Trophoblast cell (in vitro differentiated cells and primary cell): ENCODE measurements around the gene FURIN.

Experiments used
- DNase-seq, 2 donors: peaks; one replicate each; pipeline ENCODE4 v3.0.0-alpha.2; 2016
- H2AFZ ChIP-seq: 2 replicates; pipeline ENCODE4 v1.6.1; 2013; ENCODE audit warnings: low read length, moderate library complexity, mild to moderate bottlenecking; ENCODE audit not compliant: insufficient read depth, poor library complexity
- H2AK5ac ChIP-seq: 2 replicates; pipeline ENCODE4 v1.6.1; 2013; ENCODE audit warnings: mild to moderate bottlenecking, low read length
- H2BK120ac ChIP-seq: 2 replicates; pipeline ENCODE4 v1.6.1; 2013; ENCODE audit warnings: low read length, mild to moderate bottlenecking, moderate library complexity; ENCODE audit not compliant: insufficient read depth, poor library complexity
- H2BK12ac ChIP-seq: 2 replicates; pipeline ENCODE4 v1.6.1; 2013; ENCODE audit warnings: mild to moderate bottlenecking, low read length, moderate library complexity
- H2BK5ac ChIP-seq: 2 replicates; pipeline ENCODE4 v1.6.1; 2013; ENCODE audit warnings: low read length, low read depth, moderate library complexity, mild to moderate bottlenecking; ENCODE audit not compliant: poor library complexity
- H3K14ac ChIP-seq: 2 replicates; pipeline ENCODE4 v1.6.1; 2013; ENCODE audit warnings: mild to moderate bottlenecking, low read length
- H3K18ac ChIP-seq: 2 replicates; pipeline ENCODE4 v1.6.1; 2013; ENCODE audit warnings: mild to moderate bottlenecking, low read length
- H3K23ac ChIP-seq: 2 replicates; pipeline ENCODE4 v1.6.1; 2013; ENCODE audit warnings: low read length
- H3K27ac ChIP-seq: 2 replicates; pipeline ENCODE4 v1.5.1; 2013; ENCODE audit warnings: low read depth, mild to moderate bottlenecking, inconsistent platforms, low read length, moderate library complexity
- H3K27me3 ChIP-seq: 2 replicates; pipeline ENCODE4 v1.6.1; 2013; ENCODE audit warnings: inconsistent platforms, mild to moderate bottlenecking, low read length, moderate library complexity; ENCODE audit not compliant: insufficient read depth
- H3K36me3 ChIP-seq, 2 experiments: 1 replicate in 1 of 2; 2 replicates in 1 of 2; pipeline ENCODE4 v1.6.1; 2013; ENCODE audit warnings: low read length in 2 of 2, mild to moderate bottlenecking in 2 of 2, moderate library complexity in 1 of 2; ENCODE audit not compliant: insufficient read depth in 2 of 2, control insufficient read depth in 1 of 2
- H3K4ac ChIP-seq: 2 replicates; pipeline ENCODE4 v1.6.1; 2013; ENCODE audit warnings: low read depth, mild to moderate bottlenecking, low read length, moderate library complexity
- H3K4me1 ChIP-seq, 2 experiments: 1 replicate in 1 of 2; 2 replicates in 1 of 2; pipeline ENCODE4 v1.6.1; 2013; ENCODE audit warnings: low read length in 2 of 2, mild to moderate bottlenecking in 2 of 2, moderate library complexity in 1 of 2; ENCODE audit not compliant: insufficient read depth in 2 of 2, control insufficient read depth in 1 of 2
- H3K4me2 ChIP-seq: 2 replicates; pipeline ENCODE4 v1.6.1; 2013; ENCODE audit warnings: inconsistent platforms, mild to moderate bottlenecking, low read length, moderate library complexity
- H3K4me3 ChIP-seq: 2 replicates; pipeline ENCODE4 v1.5.1; 2013; ENCODE audit warnings: mild to moderate bottlenecking, low read depth, low read length, inconsistent platforms
- H3K79me1 ChIP-seq: one replicate; pipeline ENCODE4 v1.6.1; 2013; ENCODE audit warnings: low read length
- H3K79me2 ChIP-seq: 2 replicates; pipeline ENCODE4 v1.6.1; 2013; ENCODE audit warnings: low read length, mild to moderate bottlenecking; ENCODE audit not compliant: control insufficient read depth, insufficient read depth, poor library complexity
- H3K9ac ChIP-seq: 2 replicates; pipeline ENCODE4 v1.6.1; 2013; ENCODE audit warnings: mild to moderate bottlenecking, low read length
- H3K9me3 ChIP-seq: 2 replicates; pipeline ENCODE4 v1.6.1; 2013; ENCODE audit warnings: low read depth, mild to moderate bottlenecking, control low read depth, inconsistent platforms, low read length; ENCODE audit not compliant: insufficient read depth
- H4K12ac ChIP-seq: 2 replicates; pipeline ENCODE4 v1.6.1; 2013; ENCODE audit warnings: low read depth, mild to moderate bottlenecking, low read length, moderate library complexity
- H4K8ac ChIP-seq: 2 replicates; pipeline ENCODE4 v1.6.1; 2013; ENCODE audit warnings: low read depth, mild to moderate bottlenecking, low read length, moderate library complexity
- H4K91ac ChIP-seq: one replicate; pipeline ENCODE4 v1.6.1; 2013; ENCODE audit warnings: low read depth, mild to moderate bottlenecking, low read length, moderate library complexity
- WGBS: extraction: QIAGEN DNeasy Blood & Tissue Kit; methylation state at CpG from one replicate; pipeline ENCODE4 v1.1.7; 2013; ENCODE audit warnings: missing lambda C conversion rate; ENCODE audit not compliant: insufficient read length, insufficient coverage; ENCODE audit errors: extremely low coverage; 5-methylcytosine and 5-hydroxymethylcytosine counted together

FURIN gene

DNA sequence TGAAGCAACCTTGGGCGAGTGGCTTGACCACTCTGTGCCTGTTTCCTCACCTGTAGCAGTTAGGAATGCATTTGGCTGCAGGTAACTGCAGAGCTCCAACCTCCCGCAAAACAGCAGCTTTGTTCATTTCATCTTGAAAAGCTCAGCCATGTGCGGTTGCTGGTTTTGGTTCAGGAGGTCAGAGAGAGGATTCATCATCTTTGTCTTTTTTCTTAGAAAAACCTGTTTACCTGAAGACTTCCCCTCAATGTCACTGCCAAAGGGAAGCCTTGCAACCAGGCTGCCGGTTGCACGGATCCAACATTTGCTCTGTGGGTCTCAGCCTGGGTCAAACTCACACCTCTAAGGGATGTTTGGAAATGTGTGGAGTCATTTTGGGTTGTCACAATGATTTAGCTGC, 16.4 kb upstream of the FURIN start:
- WGBS = no CpG with 5 or more reads among the region's 5 CpGs

DNA sequence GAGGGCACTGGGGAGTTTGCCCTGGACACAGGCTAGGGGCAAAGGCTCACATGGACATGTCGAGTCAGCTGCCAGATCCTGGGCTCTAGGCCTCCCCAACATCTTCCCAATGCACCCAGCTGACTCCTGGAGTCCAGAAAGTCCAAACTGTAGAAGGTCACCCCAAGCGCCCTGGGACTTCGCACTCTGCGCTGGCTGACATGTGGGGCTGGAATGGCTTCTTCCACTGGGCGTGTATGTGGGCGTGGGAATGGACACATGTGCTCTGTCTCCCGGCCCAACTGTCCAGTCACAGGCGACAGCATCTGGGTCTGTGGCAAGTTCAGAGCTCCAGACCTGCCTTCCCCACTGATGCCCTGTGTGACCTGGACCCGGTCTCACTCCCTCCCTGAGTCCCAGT, 13.2 kb upstream of the FURIN start:
- Histone ChIP-seq H3K23ac (no peak overlapping the region), H3K4ac (no peak overlapping the region), H3K18ac (no peak overlapping the region), H3K36me3 (no peaks in the 10 kb centered on the region), H4K12ac (no peak overlapping the region), H3K79me1 (peaks cover 3% of the 10 kb centered on the region), H3K14ac (no peak overlapping the region), H3K4me2 (no peak overlapping the region), H3K27ac (no peak overlapping the region), H2AK5ac (peak overlapping the region; percentile 39), H3K4me3 (no peak overlapping the region), H3K9ac (no peak overlapping the region), H3K79me2 (no peaks in the 10 kb centered on the region), H3K9me3 (no peaks in the 10 kb centered on the region), H2BK12ac (no peak overlapping the region), H2BK5ac (no peak overlapping the region), H2AFZ (no peak overlapping the region), H2BK120ac (no peak overlapping the region), H3K27me3 (no peaks in the 10 kb centered on the region), H4K8ac (no peak overlapping the region), H4K91ac (no peak overlapping the region), H3K4me1 (peaks cover 16 to 18% of the 10 kb centered on the region in 2 experiments)
- no CpG with 5 or more reads among the region's 9 CpGs for WGBS
- no peak for DNase-seq

More for the DNA sequence above, 16.4 kb upstream of the FURIN start:
- no peaks in the 10 kb centered on the region for H3K27me3 ChIP-seq
- no peak overlapping the region for H3K23ac ChIP-seq
- no peak overlapping the region for H3K18ac ChIP-seq
- no peaks in the 10 kb centered on the region for H3K79me2 ChIP-seq
- H2BK5ac ChIP-seq = no peak overlapping the region
- H3K4me2 ChIP-seq = no peak overlapping the region
- H3K4me3 ChIP-seq = no peak overlapping the region
- no peak overlapping the region for H4K8ac ChIP-seq
- no peak overlapping the region for H2BK120ac ChIP-seq
- no peak overlapping the region for H3K27ac ChIP-seq
- no peak overlapping the region for H2AFZ ChIP-seq
- H3K14ac ChIP-seq = no peak overlapping the region
- H3K4me1 ChIP-seq = peaks cover 6% of the 10 kb centered on the region in 2 experiments
- H3K36me3 ChIP-seq = no peaks in the 10 kb centered on the region
- no peak overlapping the region for H2AK5ac ChIP-seq
- no peak overlapping the region for H2BK12ac ChIP-seq
- H3K9ac ChIP-seq = no peak overlapping the region
- no peaks in the 10 kb centered on the region for H3K79me1 ChIP-seq
- H4K91ac ChIP-seq = no peak overlapping the region
- H3K9me3 ChIP-seq = no peaks in the 10 kb centered on the region
- no peak overlapping the region for H3K4ac ChIP-seq
- H4K12ac ChIP-seq = no peak overlapping the region
- no peak for DNase-seq

DNA sequence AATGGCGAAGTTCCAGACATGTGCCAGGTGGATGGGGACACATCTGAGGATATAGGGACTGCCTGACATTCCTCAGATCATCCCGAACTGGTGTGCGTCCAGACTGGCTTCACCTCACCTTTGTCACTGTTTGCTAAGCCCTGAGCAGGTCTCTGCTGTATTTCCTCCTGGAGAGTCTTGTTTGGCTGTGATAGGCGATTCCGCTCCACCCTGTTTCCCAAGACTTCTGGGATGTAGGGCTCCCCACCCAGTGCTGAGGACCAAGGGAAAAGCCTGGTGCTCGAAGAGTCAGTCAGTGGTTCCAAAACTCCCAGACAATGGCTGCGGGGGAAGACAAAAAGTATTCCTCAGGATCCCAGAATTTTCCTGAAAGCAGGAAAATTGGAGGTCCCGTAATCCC, 11.1 kb upstream of the FURIN start:
- H2BK120ac ChIP-seq = no peak overlapping the region
- no peak overlapping the region for H3K27ac ChIP-seq
- H3K18ac ChIP-seq = no peak overlapping the region
- no peak overlapping the region for H2AFZ ChIP-seq
- H3K23ac ChIP-seq = no peak overlapping the region
- H3K79me2 ChIP-seq = no peaks in the 10 kb centered on the region
- no peaks in the 10 kb centered on the region for H3K36me3 ChIP-seq
- H3K4me3 ChIP-seq = no peak overlapping the region
- no peak overlapping the region for H3K9ac ChIP-seq
- H4K12ac ChIP-seq = no peak overlapping the region
- peak overlapping the region; percentile 28 for H2AK5ac ChIP-seq
- no peak overlapping the region for H3K14ac ChIP-seq
- H2BK12ac ChIP-seq = no peak overlapping the region
- H4K91ac ChIP-seq = peak overlapping the region; percentile 31
- no peak for DNase-seq
- no peak overlapping the region for H3K4me2 ChIP-seq
- H3K27me3 ChIP-seq = no peaks in the 10 kb centered on the region
- no CpG with 5 or more reads among the region's 8 CpGs for WGBS
- H3K9me3 ChIP-seq = no peaks in the 10 kb centered on the region
- peaks cover 8% of the 10 kb centered on the region for H3K79me1 ChIP-seq
- no peak overlapping the region for H3K4ac ChIP-seq
- H3K4me1 ChIP-seq = peaks cover 19 to 21% of the 10 kb centered on the region in 2 experiments
- H2BK5ac ChIP-seq = no peak overlapping the region
- no peak overlapping the region for H4K8ac ChIP-seq

DNA sequence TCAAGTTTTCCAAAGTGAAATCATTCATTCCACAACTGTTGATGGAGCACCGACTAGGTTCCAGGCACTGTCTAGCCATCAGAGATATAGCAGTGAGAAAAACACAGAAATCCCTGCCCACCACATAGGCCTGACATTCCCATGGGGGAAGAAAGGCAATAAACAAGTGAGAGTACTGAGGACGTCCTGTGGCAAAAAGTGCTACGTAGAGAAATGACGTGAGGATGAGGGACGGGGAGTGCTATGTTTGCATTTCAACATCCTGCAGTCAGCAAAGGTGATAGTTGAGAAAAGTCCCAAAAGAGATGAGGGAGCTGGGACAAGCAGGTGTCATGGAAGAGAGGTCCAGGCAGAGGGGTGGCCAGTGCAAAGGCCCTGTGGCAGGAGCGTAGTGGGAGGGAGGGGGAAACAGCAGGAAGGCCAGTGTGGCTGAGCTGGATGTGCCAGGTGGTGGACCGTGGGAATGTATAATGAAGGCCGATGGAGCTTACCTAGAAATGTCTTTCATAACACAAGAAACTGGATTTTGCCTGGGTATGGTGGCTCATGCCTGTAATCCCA, 10.4 kb upstream of the FURIN start:
- Histone ChIP-seq H4K91ac (no peak overlapping the region), H4K12ac (no peak overlapping the region), H3K9ac (no peak overlapping the region), H3K18ac (no peak overlapping the region), H3K79me2 (no peaks in the 10 kb centered on the region), H3K14ac (peak overlapping the region; percentile 35), H3K27ac (no peak overlapping the region), H2AK5ac (peak overlapping the region; percentile 15), H3K4me2 (no peak overlapping the region), H3K9me3 (no peaks in the 10 kb centered on the region), H3K4ac (no peak overlapping the region), H3K4me1 (peaks cover 19 to 21% of the 10 kb centered on the region in 2 experiments), H2BK12ac (peak overlapping the region; percentile 5), H2BK5ac (no peak overlapping the region), H3K4me3 (no peak overlapping the region), H2BK120ac (no peak overlapping the region), H2AFZ (no peak overlapping the region), H4K8ac (no peak overlapping the region), H3K27me3 (no peaks in the 10 kb centered on the region), H3K23ac (no peak overlapping the region), H3K79me1 (peaks cover 8% of the 10 kb centered on the region), H3K36me3 (no peaks in the 10 kb centered on the region)
- no peak for DNase-seq
- no CpG with 5 or more reads among the region's 8 CpGs for WGBS
